ENCODE results near the gene ZNF366.
"Not testable (repeated sequence)": the region's sequence is repeated elsewhere in the genome, so short reads cannot be mapped to it uniquely, and the experiment has no call there.

Gene ZNF366

DNA sequence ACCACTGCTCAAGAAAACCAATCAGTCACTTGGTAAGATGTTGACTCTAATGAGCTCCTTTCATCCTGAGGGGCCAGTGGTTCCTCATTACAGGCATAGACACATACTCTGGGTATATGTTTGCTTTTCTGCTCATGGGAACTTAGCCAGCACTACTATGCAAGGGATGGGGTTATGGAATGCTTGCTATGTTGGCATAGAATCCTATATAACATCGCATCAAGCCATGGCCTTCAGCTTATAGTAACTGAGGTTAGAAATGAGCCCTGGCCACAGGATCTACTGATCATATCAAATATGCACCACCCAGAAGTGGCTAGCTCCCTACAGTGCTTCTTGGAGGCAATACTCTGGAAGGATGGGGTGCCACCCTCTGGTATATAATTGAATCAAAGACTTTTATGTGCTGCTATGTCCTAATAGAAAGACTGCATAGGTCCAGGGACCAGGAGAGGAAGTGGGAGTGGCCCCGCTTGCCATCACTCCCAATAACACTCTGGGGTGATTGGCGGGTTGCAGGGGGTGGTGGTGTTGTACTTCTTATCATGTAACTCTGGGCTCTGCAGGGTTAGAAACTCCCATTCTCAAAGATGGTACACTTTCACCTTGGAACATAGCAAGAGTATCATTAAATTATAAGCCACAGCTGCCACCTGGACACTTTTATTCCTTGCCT lies 70.3 kb downstream of the ZNF366 start:
- no peak for DNase-seq

DNA sequence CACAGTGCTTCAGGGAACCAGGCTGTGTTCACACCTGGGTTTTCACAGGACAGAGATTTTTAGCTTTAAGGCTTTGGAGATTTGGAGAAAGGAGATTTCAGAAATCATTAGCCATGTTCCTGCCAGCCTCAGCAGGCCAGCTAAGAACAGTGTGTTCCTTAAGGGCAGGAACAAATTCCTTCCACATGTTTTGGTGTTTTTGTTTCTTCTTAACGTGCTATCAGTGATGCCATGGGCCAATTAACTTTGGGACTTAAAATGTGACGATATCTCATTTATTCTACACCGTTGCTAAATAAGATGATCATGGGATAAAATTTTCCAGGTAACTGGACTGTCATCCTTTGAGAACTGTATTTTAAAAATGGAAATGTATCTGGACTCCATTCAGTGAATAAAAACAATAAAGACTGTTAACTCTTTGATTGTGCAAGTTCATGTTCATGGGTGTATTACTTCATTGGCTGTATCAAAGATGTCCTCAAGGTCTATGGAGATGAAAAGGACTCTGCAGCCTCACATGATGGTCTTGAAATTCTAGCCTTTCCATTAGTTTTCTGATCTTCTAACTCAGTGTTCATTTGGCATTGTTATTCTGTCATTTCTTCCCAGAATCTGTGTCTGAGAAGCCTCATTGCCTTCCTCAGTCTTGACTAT lies 72.3 kb downstream of the ZNF366 start:
- no peak for DNase-seq

DNA sequence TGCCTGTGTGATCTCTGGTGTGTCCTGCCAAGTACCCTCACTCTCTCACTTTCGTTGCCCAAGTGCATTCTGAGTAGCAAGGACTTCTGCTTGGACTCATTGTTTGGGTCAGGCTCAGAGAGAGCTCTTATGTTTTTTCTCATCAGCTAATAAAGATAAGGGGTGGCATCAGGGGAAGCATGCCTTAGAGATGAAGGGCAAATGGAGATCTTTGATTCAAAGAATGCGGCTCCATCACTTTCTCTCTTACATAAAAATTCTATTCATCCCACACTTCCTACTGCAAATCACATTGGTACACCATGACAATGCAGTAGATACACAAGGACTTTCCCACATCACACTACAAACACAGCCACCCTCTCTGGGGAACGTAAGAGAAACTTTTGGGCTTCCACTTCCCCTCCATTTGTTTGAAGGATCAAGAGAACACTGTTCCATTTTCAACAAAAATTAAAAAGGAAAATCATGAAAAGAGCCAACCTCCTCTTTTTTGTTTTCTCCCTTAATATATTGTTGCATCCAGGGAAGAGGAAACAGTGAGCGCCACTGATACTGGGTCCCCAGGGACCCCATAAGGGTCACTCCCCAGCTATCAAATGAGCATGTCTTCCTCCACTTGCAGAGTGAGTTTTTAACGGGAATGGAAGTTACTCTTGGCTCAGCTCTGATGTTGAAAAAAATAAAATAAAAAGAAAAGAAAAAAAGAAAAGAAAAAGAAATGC lies 73.0 kb downstream of the ZNF366 start:
- DNase-seq, result no peak

DNA sequence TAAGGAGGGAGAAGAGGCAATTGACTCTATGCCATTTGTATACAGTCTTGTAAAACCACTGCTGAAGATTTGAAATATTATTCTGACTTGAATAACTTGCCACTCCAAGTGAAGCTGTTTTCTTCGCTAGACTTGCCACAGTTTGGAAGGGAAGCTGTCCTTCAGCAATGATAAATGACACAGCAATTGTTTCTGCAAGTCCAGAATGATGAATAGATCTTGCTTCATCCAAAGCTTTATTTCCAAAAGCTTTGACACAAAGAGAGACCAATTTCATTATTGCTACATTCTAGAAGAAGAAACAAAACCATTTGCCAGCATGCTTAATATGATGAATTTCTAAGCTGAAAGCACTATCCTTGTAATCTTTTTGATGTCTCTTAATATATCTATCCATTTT lies 73.7 kb downstream of the ZNF366 start:
- DNase-seq, result peak in 1 of 2 donors; percentile 16

DNA sequence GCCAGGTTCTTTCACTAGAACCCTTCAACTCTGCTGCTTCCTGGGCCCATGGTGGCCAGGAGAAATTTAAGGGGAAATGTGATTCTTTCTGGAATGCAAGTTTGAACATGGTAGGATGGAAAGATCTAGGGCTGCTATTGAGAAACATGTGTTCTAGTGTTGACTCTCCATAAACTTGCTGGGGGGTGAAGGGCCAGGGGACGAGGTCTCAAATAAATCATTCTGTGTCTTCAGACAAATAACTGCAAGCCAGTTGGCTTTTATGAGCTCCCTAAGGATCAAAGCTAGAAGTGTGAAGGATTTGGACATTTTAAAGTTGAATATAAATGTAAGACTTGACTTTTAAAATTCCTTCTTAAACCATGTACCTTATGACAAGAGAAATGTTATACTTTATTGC lies 78.5 kb downstream of the ZNF366 start:
- DNase-seq, result no peak

DNA sequence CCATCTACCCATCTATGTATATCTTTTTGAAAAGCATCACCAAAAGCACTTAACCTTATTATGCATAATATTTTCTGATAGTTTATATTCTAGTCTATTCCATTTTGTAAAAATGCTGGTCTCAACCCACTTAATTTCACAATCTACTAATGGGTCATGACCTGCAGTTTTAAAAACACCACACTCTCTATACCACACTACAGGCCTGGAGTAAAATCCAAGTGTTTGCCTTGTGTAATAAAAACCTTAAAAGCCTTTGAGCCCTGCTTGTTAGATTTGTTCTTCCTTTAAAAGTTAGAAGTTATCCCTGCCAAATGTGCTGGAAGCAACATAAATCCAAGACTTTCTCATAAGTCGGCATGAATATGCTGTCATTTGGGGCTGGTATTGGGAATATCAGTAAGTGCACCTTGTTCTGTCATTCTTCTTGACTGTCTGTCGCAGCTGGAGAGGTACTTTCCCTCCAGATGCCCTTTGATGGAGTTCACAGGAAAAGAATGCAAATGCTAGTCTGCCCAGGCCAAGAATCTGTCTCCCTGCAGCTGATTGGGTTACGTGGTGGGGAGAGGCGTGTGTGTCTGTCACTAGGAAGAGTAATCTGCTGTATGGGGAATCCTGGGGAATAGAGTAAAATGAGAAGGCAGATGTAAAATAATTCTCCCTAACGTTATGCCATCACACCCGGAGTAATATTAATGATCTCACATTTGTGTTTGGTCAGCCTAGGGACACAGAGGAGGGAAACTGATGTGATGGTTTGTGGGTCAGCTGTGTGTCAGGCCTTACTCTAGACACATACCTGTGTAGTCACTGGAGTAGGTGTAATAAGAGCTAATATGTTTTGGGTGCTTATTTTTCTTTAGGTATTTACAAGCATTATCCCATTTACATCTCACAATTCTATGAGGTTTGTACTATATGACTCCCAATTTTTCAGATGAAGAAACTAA lies 79.4 kb downstream of the ZNF366 start:
- DNase-seq, result no peak

DNA sequence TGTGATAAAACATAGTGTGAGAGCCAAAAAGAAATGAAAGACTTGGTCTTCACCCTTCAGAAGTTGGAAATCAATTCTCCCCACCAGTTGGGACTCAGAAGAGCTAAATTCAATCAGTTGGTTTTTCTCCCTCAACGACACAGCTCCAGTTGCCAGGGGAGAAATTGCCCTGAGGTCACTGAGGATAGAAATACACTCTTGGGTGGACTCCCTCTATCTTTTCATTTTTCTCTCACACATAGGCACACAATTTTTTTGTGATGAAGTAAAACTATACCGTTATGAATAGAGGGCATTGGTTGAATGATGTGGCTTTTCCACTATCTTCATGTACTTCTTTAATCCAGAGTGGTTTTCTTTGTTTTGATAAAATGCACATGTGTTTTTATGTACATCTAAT lies 80.2 kb downstream of the ZNF366 start:
- no peak for DNase-seq

DNA sequence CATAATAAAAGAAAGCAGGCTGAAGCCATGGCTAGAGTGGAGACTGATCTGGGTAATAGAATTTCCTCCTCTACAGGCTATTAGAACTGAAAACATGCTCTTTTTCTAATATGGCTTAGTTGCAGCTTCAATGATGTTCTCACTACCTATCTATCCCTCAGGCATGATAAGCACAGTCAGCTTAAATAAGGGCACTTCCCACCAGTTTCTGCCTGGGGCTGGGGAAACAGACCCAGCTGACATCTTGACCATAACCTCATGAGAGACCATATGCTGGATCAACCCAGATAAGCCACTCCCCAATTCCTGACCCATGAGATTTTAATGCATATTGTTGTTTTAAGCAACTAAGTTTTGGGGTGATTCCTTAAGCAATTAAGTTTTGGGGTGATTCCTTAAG lies 81.2 kb downstream of the ZNF366 start:
- no peak for DNase-seq

DNA sequence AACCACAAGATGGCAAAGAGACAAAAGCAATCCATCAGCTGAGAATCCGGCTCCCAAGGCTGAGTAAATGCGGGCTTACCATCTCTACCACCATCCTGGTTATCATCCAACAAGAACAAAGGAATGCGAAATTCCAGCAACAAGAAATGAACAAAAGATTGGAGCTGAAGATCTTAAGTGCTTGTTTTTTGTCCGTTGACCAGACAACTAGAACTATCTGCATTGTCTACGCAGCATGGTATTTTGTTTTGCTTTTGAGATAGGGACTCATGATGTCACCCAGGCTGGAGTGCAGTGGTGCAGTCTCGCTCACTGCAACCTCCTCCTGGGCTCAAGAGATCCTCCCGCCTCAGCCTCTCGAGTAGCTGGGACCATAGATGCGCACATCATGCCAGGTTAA lies 88.9 kb downstream of the ZNF366 start:
- no peak for DNase-seq

DNA sequence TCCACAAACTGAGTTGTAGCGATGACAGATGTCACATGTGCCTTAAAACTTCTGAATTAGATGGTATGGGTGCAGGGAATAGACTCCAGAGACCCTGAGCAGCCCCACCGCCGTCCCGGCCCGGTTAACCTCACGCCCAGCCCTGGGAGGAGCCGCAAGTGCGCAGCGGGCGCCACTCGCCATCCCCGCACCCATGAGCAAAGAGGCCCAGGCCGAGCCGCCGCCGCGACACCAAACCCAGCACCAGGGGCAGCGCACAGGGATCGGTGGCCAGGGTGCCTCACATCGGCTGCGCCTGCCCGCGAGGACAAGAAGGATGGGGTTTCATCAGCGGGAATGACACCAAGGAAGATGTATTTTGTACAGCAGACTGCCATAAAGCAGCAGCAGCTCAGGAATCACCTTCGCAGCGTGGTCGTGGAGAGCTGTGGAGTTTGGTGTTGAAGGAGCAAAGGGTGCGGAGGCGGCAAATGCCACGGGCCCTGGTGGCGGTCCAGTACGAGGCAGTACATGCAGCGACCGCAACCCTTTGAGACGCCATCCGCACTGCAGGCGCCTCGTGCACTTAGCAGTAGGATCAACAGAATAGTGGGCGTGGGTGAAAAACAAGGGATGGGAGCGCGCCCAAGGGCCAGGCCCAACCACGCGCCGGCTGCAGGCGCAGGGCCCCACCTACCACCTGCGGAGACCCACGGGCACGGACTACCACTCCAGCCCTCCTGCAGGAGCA lies 89.7 kb downstream of the ZNF366 start:
- no peak for DNase-seq

DNA sequence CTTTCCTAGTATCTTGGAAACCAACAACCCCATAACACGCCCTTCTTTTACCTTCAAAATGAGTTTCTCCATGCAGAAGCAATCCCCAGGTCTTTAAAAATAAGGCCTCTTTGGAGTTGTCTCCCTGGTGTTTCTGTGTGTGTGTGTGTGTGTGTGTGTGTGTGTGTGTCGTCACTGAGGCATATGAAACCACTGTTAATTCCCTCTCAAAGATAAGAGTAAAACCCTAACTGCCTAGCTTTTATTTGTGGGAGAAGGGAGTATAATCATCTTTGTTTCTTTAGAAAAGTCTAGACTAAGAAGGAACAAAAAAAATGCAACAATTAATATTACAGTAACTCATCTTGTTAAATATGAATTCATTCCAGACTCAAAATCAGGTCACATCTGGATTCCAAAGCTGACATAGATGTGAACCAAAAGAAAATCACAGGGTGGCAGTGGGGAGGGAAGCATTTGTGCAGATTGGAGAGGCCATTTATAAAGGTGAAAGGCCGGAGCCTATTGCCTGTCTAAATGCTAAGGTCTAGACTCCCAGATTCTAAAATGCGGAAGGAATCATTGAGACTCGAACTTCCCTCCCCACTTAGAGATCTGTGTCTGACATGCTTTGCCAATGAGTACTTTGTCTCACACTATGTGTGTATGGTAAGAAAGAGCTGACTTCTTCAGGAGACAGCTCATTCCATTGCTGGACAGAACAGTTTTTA lies 91.4 kb downstream of the ZNF366 start:
- no peak for DNase-seq

DNA sequence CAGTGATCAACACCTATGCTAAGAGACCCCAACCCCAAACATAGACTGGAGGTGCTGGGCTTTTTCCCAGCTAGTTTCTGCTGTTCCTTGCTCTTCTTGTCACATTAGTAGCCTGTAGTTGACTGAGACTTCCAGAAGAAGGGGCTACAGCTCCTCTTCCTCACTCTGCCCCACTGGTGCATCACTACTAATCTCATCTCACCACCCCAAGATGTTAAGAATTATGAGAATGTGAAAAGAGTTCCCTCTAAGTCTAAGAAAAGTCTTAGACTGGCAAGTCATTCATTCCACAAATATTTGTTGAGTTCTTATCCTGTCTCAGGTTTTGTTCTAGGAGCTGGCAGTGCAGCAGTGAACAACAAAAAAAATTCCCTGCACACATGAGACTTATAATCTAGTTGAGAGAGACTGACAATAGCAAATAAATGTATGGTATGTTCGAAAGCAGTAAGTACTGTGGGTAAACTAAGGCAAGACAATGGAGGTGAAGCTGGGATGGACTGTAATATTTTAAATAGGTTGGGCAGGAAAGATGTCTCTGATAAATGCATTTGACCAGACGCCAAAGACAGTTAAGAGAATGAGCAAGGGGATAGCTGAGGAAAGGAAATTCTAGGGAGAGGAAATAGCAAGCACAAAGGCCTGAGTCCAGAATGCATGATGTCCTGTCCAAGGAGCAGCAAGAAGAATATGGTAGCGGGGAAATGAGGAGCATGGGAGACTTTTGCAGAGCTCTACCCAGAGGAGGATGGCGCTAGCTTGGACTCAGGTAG lies 94.7 kb downstream of the ZNF366 start:
- no peak for DNase-seq

DNA sequence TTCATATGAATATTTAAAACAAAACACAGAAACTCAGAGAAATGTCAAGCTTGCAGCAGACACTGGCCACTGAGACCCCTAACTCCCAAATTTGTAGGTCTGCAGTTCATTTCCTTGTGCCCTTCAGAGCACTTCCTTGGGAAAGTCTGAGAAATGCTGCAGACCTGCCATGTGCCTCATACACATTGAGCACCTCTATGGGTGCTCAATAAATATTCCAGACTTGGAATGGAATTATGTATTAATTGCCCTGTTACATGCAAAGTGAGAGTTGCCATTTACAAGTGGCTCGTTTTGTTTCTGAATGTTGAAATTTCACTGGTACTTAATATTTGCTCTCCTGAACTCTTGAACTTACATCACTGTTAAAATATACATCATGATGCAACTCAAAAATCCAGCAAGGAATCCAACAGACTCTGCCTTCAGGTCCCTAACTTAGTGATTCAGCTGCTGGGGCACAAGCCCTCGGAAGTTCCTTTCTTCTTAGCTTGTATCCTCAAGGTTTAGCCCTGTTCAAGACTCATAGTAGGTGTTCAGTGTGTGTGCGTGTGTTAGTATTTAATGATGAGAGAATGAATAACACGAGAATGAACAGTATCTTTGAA lies 96.4 kb downstream of the ZNF366 start:
- DNase-seq, result no peak

DNA sequence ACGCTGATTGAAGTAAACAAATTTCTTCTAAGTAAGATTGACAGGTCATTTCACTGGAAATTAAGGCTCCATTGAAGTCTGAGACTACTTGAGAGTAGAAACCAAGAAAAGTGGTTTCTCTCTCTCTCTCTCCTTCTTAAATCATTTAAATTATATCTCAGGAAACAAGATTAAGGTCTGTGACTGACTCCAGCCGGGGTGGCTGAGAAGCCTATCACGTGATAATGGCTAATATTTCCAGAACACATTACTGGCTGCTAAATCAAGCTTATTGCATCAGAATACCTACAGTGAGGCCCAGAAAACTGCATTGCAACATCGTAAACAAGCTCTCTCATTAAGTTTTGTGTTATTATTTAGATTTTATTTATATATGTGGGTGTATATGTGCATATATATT lies 98.6 kb downstream of the ZNF366 start:
- DNase-seq, result no peak

DNA sequence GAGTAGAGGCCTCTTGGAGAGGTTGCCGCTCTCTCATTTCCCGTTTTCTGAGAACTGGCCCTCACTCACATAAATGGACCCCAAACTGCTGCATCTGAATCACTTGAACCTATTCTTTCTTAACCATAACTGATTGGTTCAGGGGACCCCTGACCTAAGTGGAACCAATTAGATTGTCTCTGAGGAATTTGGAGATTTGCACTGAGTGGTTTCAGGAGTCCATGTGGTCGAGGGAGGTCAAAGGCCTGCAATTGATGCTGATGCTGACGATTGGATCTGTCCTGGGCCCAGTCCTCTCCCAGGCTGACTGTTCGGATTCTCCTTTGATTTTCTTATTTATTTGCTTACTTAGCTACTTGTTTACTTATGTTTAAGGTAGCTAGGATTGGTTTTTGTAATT lies 99.1 kb downstream of the ZNF366 start:
- no peak for DNase-seq

DNA sequence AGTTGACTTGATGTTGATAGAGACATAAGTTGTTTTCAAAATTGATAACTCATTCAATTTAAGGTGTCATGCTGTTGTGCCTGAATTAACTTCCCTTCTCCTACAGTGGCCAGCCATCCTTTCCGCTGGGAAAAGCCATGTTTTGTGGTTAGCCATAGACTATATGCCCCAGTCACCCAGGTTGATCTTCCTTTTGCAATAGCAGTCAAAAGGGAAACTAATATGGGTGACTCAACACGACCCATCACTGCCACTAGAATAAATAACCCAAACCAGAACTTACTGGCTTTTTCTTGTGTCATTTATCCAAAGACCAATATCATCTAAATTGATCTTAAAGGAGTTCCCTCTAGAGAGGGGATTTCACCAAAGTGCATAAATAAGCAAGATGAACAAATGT lies 99.7 kb downstream of the ZNF366 start:
- DNase-seq, result no peak

DNA sequence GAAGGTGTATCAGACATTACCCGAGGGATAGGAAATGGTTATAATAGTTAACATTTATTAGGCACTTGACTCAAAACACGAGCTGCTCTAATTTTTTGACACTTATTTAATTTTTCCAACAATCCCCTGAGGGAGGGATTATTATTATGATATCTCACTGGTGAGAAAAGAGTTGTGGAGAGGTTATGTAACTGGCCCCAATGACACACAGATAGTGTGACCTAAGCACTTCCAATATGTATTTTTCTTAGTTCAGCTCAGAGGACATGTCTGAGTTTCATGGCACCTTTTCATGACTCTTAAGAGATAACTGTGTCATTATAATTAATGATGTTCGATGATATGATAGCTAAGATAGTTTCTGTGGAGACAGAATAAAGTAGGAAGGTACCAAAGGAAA lies 100.1 kb downstream of the ZNF366 start:
- no peak for DNase-seq

DNA sequence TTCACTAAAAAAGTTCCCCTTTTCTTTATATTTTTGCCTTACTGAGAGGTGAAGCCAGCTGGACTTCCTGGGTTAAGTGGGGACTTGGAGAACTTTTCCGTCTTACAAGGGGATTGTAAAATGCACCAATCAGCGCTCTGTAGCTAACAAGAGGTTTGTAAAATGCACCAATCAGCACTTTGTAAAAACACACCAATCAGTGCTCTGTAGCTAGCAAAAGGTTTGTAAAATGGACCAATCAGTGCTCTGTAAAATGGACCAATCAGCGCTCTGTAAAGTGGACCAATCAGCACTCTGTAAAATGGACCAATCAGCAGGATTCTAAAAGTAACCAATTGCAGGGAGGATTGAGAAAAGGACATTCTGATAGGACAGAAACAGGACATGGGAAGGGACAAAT lies 102.4 kb downstream of the ZNF366 start:
- DNase-seq, result not testable (repeated sequence)

DNA sequence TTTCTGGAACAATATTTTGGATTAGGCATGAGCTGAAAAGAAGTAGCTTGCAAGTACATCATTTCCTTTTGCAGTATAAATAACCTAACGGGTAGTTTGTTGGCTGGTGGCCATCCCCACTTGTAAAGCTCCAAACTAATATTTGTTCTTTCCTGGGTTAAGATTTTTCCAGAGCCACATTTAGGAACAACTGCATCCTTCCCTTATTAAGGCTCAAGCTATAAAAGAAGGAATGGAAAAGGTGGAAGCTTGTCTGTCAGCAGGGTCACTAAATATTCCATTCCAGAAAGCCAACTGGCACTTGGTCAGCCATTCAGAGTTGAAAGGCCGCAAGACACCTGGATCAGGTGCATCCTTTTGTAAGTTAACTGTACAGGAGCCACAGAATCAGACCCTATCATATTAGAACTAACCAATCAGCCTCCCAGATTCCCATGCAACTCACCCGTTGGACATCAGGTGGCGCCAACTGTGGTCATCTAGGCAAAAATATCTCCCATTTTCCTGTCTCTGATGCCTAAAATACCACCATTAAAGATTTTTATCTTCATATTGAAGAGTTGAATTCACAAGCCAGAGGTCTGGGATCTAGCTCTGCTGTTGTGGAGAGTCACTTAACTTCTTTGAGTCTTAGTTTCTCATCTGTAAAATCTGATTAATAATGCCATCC lies 104.1 kb downstream of the ZNF366 start:
- no peak for DNase-seq

DNA sequence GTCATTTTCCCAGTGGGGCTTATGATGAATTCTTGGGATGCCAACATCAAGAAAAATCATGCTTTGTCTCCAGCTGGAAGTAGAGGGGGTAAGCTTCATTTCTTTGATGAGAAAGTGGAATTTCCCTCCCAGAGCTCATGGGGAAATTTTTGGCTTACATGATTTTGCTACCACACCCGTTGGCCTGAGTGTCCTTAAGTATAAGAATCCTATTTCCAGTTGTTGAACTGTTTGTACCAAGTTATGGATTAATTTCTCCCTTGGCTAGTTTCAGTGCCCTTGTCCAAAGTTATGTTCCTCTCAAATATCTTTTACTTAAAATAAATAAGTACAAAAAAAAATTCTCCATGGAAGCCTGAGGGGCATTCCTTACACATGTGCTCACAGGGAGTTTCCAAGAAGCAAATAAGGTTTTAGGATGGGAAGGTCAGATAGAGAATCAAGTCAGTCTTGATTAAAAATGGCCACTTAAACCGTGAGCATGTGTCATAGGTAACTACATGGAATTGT lies 104.8 kb downstream of the ZNF366 start:
- no peak for DNase-seq

Data from bone marrow (tissue), 2 donors.